GM18508 (cell line): Measurements from ENCODE around the gene KCNK15.

Experiments
- ATAC-seq: cut with Tn5 transposase; IDR thresholded peaks from one replicate; pipeline ENCODE4 v1.9.1; 2021; ENCODE audit warnings: moderate number of reproducible peaks; ENCODE audit not compliant: insufficient read depth, unreplicated experiment

KCNK15 gene

GRCh38 chr20:44781118-44781517, 35.5 kb downstream of the KCNK15 start:
- no peak for ATAC-seq

DNA sequence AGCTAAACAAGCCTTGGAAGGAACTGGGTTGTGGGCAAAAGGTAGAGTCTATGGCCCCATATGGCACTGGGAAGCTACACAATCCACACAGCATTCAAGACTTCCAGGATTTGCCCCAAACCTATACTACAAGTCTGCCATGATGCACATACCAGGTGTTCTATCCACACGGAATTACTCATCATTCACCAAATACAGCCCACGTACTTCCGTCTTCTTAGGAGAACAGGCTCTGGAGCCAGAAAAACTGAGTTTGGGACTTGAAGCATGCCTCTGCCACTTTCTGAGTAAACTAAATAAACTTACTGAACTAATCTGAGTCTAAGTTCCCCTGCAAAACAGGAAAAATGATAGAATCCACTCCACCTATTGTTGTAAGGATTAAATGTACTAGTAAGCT, 36.1 kb downstream of the KCNK15 start:
- no peak for ATAC-seq

GRCh38 chr20:44784688-44785087, 39.0 kb downstream of the KCNK15 start:
- no peak for ATAC-seq

- no peak for ATAC-seq
These were observed 40.1 kb downstream of the KCNK15 start for GRCh38 chr20:44785768-44786167.

GRCh38 chr20:44787299-44787698, 41.6 kb downstream of the KCNK15 start:
- no peak for ATAC-seq

DNA sequence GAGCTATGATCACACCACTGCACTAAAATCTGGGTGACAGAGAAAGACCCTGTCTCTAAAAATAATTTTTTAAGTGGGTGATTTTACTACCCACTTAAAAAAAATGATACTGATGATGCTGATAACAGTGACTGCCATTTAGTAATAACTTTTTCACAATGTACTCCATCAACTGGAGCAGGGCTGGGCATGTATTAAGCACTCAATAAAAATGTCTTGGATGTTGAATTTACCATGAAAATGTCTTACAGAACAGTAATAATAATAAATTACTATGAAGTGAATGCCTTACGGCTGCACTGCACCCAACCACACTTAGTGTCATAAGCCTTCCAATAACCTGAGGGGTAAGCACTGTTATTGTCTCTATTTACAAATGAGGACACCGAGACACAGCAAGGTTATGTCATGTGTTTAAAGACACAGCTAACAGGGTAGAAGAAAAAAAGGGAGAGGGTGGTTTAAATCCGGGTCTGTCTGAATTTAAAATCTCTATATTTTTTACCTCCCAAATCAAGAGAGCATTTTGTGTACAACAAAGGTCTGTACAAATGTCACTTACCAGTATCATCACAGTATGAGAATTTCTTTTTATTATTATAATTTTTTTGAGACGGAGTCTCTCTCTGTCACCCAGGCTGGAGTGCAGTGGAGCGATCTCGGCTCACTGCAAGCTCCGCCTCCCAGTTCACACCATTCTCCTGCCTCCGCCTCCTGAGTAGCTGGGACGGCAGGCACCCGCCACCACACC, 43.2 kb downstream of the KCNK15 start:
- no peak for ATAC-seq

DNA sequence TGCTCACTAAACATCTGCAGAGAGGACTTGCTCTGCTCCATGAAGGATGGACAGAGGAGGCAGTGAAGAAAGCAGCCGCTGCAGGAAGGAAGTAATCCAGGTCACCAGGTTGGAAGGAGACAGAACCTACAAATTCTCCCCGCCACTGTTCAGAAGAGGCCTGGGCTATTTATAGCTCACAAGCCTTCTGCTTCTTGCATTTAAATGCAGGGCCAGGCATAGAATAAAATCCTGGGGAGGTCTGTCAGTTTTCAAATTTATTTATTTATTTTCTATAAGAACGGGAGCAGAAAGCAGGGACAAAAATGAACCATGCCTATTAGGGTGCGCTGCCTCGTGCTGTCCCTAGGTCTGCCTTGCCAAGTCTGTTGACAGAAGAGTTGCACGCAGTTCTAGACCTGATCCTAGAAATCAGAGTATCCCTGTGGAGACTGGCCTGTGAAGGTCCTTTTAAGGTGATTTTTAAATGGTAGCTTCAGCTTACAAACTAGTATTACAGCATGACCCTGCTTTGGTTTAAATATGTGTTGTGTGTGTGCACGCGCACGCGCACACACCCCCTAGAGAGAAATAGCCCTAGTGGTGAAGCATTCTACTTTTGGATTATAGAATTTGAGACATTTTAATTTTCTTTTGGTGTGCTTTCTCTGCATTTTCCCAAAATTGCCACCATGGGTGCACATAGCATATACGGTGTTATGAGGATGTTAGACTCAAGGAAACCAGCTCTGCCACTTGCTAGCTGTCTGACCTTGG, 45.2 kb downstream of the KCNK15 start:
- ATAC-seq, result no peak

- no peak for ATAC-seq
These were observed 47.1 kb downstream of the KCNK15 start for GRCh38 chr20:44792796-44793195.

DNA sequence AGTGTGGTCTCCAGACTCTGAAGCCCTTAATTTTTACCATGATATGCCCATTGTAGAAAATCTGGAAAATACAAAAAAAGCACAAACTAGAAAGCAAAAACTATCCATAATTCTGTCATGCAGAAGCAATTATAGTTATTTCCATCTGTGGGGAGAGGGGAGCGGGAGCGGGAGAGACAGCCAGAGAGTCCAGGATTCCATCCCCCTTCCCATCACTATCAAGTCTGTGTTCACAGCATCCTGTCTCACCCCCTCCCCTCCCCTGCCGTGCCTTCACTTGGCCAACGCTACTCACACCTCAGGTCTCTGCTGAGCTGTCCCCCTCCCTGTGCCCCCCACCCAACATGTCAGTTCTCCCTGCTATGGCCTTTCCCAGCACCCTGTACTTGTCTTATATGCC, 50.2 kb downstream of the KCNK15 start:
- no peak for ATAC-seq

DNA sequence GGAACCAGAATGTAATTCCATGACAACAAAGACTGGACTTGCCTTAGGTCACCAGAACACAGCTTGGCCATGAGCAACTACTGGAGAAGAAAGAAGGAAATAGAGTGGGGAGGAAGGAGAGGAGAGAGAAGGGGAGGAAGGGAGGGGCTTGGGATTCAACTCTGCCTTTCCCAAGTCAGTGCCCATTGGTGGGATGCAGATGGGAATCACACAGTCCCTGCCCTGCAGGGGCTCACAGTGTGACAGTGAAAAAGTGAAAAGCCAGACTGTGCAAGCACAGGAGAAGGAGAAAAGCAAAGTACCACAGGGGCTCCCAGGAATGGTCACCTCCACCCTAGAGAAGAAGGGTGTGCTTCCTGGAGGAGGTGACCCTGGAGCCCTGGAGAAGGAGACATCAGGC, 50.6 kb downstream of the KCNK15 start:
- no peak for ATAC-seq

DNA sequence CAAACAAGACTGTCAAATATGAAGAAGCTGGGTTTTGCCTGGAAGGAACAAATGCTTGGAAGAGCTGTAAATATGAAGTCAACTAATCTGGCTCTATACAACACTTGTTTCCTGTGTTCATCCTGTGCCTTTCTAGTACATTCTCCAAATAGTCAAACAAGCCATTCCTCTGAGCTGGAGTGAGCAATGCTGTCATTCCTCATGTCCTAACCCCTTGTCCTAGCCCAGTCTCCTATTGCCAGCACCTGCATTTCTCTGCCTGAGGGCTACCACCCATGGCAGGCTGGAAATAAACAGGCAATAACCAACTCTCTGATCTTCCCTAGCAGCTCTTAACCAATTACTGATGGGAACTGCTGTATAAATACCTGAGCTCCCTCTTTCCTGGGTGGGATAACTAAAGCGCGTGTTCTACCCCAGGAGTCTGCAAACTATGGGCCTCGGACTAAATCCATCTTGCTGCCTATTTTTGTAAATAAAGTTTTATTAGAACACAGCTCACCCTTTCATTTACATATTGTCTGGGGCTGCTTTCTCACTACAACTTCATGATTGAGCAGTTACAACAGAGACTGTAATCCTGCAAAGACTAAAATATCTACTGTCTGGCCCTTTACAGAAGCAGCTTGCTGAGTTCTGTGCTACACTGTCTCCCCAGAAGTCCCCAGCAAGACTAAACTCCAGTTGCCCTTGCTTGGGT, 51.2 kb downstream of the KCNK15 start:
- ATAC-seq, result no peak

DNA sequence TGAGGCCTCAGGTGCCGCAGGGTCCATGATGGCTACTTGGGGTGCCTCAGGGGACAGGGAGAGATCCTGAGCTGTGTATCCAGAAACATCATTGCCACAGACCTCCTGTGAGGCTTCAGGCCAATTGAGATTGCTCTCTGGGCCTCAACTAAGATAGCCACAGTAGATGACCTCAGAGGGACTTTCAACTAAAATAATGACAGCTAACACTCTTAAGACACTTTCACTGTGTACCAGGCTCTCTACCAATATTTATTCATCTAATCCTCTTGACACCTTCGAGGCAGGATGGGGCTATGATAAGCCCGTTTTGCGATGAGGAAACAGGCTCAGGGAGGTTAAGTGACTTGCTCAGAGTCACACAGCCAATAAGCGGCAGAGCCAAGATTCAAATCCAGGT, 54.0 kb downstream of the KCNK15 start:
- no peak for ATAC-seq

DNA sequence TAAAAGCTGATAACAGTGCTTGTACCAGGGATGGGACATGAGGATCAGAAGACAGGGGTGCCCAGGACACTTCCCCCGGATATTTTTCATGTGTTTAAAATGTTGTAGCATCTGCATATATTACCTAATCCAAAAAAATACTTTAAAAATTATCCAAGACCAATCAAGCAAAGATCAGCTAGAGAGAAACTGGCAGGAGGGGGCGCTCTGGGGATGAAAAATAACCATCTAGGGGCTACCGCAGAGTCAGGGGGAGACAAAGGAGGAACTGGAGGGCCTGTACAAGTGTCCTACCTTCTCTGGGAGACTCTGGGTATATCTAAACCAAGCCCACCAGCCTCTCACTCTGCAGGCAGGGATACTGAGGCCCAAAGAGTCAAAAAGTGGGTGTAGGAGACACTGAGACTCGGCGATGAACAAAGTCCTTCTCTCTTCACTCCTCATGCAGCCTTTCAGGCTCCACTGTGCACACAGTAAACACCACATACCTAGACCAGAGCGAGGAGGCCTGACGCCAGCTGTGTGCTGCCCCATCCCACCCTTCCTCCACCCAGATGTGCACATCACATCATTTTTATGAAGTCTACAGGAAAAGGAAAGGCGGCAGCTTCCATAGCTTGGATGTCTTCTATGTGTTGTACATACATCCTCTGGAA, 54.9 kb downstream of the KCNK15 start:
- ATAC-seq, result no peak
